Liver (tissue), 9 donors: Measurements from ENCODE around the gene SPINK1. TPM values are rescaled to one million over a fixed set of nuclear protein-coding genes. Genes with fewer than 3 reads are reported as not detected.
A peak's percentile ranks its signal among the peaks of the same experiment; 100 is the strongest.

ENCODE experiments used
- DNase-seq: peaks from one replicate; pipeline ENCODE4 v3.0.0-alpha.2; 2017; ENCODE audit warnings: low spot score
- H3K27ac ChIP-seq, 2 donors: one replicate each; pipeline ENCODE4 v1.7.0; 2013; ENCODE audit warnings: inconsistent platforms in 2 of 2, low read length in 2 of 2, control low read depth in 1 of 2, low read depth in 1 of 2, mild to moderate bottlenecking in 1 of 2
- H3K27me3 ChIP-seq, 4 donors: one replicate each; pipeline versions ENCODE4 v1.6.1 to v1.7.0; 2013; ENCODE audit warnings: low read length in 3 of 4, inconsistent platforms in 1 of 4, mild to moderate bottlenecking in 1 of 4, moderate library complexity in 1 of 4; ENCODE audit not compliant: control insufficient read depth in 4 of 4, insufficient read depth in 4 of 4
- H3K36me3 ChIP-seq, 4 donors: one replicate each; pipeline versions ENCODE4 v1.6.1 to v1.7.0; 2013; ENCODE audit warnings: low read length in 3 of 4, mild to moderate bottlenecking in 3 of 4, low read depth in 1 of 4, moderate library complexity in 1 of 4; ENCODE audit not compliant: control insufficient read depth in 4 of 4, insufficient read depth in 3 of 4
- H3K4me1 ChIP-seq, 4 donors: one replicate each; pipeline versions ENCODE4 v1.6.1 to v1.7.0; 2013; ENCODE audit warnings: low read length in 3 of 4, mild to moderate bottlenecking in 3 of 4, moderate library complexity in 1 of 4; ENCODE audit not compliant: control insufficient read depth in 4 of 4, insufficient read depth in 4 of 4
- H3K4me3 ChIP-seq, 3 donors: one replicate each; pipeline versions ENCODE4 v1.6.1 to v1.7.0; 2013; ENCODE audit warnings: low read length in 3 of 3, control low read depth in 1 of 3, low read depth in 1 of 3, mild to moderate bottlenecking in 1 of 3
- H3K9ac ChIP-seq, 2 donors: one replicate each; pipeline ENCODE4 v1.7.0; 2013; ENCODE audit warnings: low read length in 2 of 2, mild to moderate bottlenecking in 2 of 2, moderate library complexity in 2 of 2, control low read depth in 1 of 2, low read depth in 1 of 2
- H3K9me3 ChIP-seq, 4 donors: one replicate each; pipeline versions ENCODE4 v1.6.1 to v1.7.0; 2013; ENCODE audit warnings: low read length in 3 of 4; ENCODE audit not compliant: control insufficient read depth in 4 of 4
- ATF3 ChIP-seq: IDR thresholded peaks from 2 replicates; pipeline ENCODE4 v1.6.1; 2016; ENCODE audit warnings: antibody characterized with exemption
- EGR1 ChIP-seq, 2 donors: IDR thresholded peaks; 2 replicates each; pipeline ENCODE4 v1.6.1; 2016 to 2018; ENCODE audit warnings: antibody characterized with exemption in 2 of 2, low read depth in 2 of 2
- FOXA1 ChIP-seq: IDR thresholded peaks from 2 replicates; pipeline ENCODE4 v1.6.1; 2016; ENCODE audit warnings: antibody characterized with exemption
- FOXA2 ChIP-seq: IDR thresholded peaks from 2 replicates; pipeline ENCODE4 v1.6.1; 2016; ENCODE audit warnings: antibody characterized with exemption
- GABPA ChIP-seq, 2 donors: IDR thresholded peaks in 1 of 2; conservative IDR thresholded peaks in 1 of 2; 2 replicates each; pipeline ENCODE4 v1.6.1; 2016; ENCODE audit warnings: antibody characterized with exemption in 2 of 2, mild to moderate bottlenecking in 1 of 2, moderate library complexity in 1 of 2
- HNF4A ChIP-seq, 2 donors: conservative IDR thresholded peaks; 2 replicates each; pipeline ENCODE4 v1.6.1; 2016; ENCODE audit warnings: antibody characterized with exemption in 2 of 2, mild to moderate bottlenecking in 2 of 2
- HNF4G ChIP-seq: IDR thresholded peaks from 2 replicates; pipeline ENCODE4 v1.6.1; 2016; ENCODE audit warnings: antibody characterized with exemption
- JUND ChIP-seq, 2 donors: IDR thresholded peaks; 2 replicates each; pipeline ENCODE4 v1.6.1; 2016; ENCODE audit warnings: antibody characterized with exemption in 2 of 2
- MAX ChIP-seq: IDR thresholded peaks from 2 replicates; pipeline ENCODE4 v1.6.1; 2016; ENCODE audit warnings: antibody characterized with exemption
- NR2F2 ChIP-seq: IDR thresholded peaks from 2 replicates; pipeline ENCODE4 v1.6.1; 2016; ENCODE audit warnings: antibody characterized with exemption
- RAD21 ChIP-seq, 2 donors: IDR thresholded peaks; 2 replicates each; pipeline ENCODE4 v1.6.1; 2016; ENCODE audit warnings: antibody characterized with exemption in 2 of 2, mild to moderate bottlenecking in 2 of 2
- RXRA ChIP-seq, 2 donors: IDR thresholded peaks; 2 replicates each; pipeline ENCODE4 v1.6.1; 2017 to 2018; ENCODE audit warnings: antibody characterized with exemption in 2 of 2, mild to moderate bottlenecking in 1 of 2
- SP1 ChIP-seq: IDR thresholded peaks from 2 replicates; pipeline ENCODE4 v1.6.1; 2018; ENCODE audit warnings: antibody characterized with exemption, mild to moderate bottlenecking
- TAF1 ChIP-seq: conservative IDR thresholded peaks from 2 replicates; pipeline ENCODE4 v1.6.1; 2016; ENCODE audit warnings: antibody characterized with exemption, mild to moderate bottlenecking
- YY1 ChIP-seq: IDR thresholded peaks from 2 replicates; pipeline ENCODE4 v1.6.1; 2016; ENCODE audit warnings: antibody characterized with exemption, mild to moderate bottlenecking
- WGBS: extraction: QIAGEN DNeasy Blood & Tissue Kit; methylation state at CpG from one replicate; pipeline ENCODE4 v1.1.7; 2013; 5-methylcytosine and 5-hydroxymethylcytosine counted together
- polyA plus RNA-seq, 2 donors: library from polyadenylated mRNA; stranded (reverse) in 1 of 2; unstranded in 1 of 2; fragments of 200-250 nt in 1 of 2; fragments of >200 nt in 1 of 2; fragmentation: Nextera tagmentation in 1 of 2; extraction: Ambion mirVana in 1 of 2; gene quantifications; one replicate each; pipeline versions ENCODE4 v1.2.1 to v1.2.3, GENCODE V29; 2013 to 2015
- total RNA-seq, 2 donors: library from RNA; depleted of rRNA; stranded (reverse); fragments of >200 nt; gene quantifications; one replicate each; pipeline ENCODE4 v1.2.3, GENCODE V29; 2014
- TF ChIP-seq, protein P1 (sequence below): fragments of 150-350 bp; IDR thresholded peaks from 2 replicates; pipeline ENCODE4 v1.5.1; 2017; ENCODE audit warnings: improper control_type of control experiment, low read depth, low read length; ENCODE audit not compliant: missing input control
- TF ChIP-seq, protein P2 (sequence below): IDR thresholded peaks from 2 replicates; pipeline ENCODE4 v1.6.1; 2016; ENCODE audit warnings: antibody characterized with exemption
- TF ChIP-seq, protein P3 (sequence below): IDR thresholded peaks from 2 replicates; pipeline ENCODE4 v1.6.1; 2016; ENCODE audit warnings: antibody characterized with exemption, mild to moderate bottlenecking
- donor health status: healthy.
- donor health status: healthy.
- donor health status: healthy.
- donor health status: healthy.
- donor health status: healthy.

Gene SPINK1, protein sequence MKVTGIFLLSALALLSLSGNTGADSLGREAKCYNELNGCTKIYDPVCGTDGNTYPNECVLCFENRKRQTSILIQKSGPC
- total RNA-seq, result 10 to 100 TPM in 1 of 2 donors, under 1 TPM in 1; 0.33 to 53.7 TPM
- 1,000 to 10,000 TPM in 1 of 2 donors, 100 to 1,000 TPM in 1; 179 to 2,026 TPM for polyA plus RNA-seq

GRCh38 chr5:147831465-147831864 is at the start of gene SPINK1:
SPINK1 (minus strand) TSS chr5:147831671; CDS start chr5:147831577, 94 bp downstream.
- WGBS, result 83% methylated on average over 3 of the region's 3 CpGs
- no peak for TF ChIP-seq EGR1 (IDR thresholded peaks at IDR 0.05; ENCODE audit: low read depth in 2 of 2)
- no peak for TF ChIP-seq SP1
- no peak for TF ChIP-seq YY1
- no peak for TF ChIP-seq FOXA2
- TF ChIP-seq HNF4G, result no peak
- TF ChIP-seq RXRA (IDR thresholded peaks at IDR 0.05), result no peak
- TF ChIP-seq NR2F2, result no peak
- no peak for TF ChIP-seq RAD21 (IDR thresholded peaks at IDR 0.05)
- TF ChIP-seq, protein P1, sequence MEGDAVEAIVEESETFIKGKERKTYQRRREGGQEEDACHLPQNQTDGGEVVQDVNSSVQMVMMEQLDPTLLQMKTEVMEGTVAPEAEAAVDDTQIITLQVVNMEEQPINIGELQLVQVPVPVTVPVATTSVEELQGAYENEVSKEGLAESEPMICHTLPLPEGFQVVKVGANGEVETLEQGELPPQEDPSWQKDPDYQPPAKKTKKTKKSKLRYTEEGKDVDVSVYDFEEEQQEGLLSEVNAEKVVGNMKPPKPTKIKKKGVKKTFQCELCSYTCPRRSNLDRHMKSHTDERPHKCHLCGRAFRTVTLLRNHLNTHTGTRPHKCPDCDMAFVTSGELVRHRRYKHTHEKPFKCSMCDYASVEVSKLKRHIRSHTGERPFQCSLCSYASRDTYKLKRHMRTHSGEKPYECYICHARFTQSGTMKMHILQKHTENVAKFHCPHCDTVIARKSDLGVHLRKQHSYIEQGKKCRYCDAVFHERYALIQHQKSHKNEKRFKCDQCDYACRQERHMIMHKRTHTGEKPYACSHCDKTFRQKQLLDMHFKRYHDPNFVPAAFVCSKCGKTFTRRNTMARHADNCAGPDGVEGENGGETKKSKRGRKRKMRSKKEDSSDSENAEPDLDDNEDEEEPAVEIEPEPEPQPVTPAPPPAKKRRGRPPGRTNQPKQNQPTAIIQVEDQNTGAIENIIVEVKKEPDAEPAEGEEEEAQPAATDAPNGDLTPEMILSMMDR, result no peak
- TF ChIP-seq GABPA (IDR thresholded peaks at IDR 0.05 in 1 of 2, conservative IDR thresholded peaks at IDR 0.05 in 1 of 2), result no peak
- TF ChIP-seq JUND (IDR thresholded peaks at IDR 0.05), result no peak
- TF ChIP-seq FOXA1, result no peak
- TF ChIP-seq TAF1, result no peak
- TF ChIP-seq, protein P2, sequence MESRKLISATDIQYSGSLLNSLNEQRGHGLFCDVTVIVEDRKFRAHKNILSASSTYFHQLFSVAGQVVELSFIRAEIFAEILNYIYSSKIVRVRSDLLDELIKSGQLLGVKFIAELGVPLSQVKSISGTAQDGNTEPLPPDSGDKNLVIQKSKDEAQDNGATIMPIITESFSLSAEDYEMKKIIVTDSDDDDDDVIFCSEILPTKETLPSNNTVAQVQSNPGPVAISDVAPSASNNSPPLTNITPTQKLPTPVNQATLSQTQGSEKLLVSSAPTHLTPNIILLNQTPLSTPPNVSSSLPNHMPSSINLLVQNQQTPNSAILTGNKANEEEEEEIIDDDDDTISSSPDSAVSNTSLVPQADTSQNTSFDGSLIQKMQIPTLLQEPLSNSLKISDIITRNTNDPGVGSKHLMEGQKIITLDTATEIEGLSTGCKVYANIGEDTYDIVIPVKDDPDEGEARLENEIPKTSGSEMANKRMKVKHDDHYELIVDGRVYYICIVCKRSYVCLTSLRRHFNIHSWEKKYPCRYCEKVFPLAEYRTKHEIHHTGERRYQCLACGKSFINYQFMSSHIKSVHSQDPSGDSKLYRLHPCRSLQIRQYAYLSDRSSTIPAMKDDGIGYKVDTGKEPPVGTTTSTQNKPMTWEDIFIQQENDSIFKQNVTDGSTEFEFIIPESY, result no peak
- TF ChIP-seq ATF3, result no peak
- TF ChIP-seq MAX, result no peak
- no peak for TF ChIP-seq HNF4A (conservative IDR thresholded peaks at IDR 0.05)
- TF ChIP-seq, protein P3, sequence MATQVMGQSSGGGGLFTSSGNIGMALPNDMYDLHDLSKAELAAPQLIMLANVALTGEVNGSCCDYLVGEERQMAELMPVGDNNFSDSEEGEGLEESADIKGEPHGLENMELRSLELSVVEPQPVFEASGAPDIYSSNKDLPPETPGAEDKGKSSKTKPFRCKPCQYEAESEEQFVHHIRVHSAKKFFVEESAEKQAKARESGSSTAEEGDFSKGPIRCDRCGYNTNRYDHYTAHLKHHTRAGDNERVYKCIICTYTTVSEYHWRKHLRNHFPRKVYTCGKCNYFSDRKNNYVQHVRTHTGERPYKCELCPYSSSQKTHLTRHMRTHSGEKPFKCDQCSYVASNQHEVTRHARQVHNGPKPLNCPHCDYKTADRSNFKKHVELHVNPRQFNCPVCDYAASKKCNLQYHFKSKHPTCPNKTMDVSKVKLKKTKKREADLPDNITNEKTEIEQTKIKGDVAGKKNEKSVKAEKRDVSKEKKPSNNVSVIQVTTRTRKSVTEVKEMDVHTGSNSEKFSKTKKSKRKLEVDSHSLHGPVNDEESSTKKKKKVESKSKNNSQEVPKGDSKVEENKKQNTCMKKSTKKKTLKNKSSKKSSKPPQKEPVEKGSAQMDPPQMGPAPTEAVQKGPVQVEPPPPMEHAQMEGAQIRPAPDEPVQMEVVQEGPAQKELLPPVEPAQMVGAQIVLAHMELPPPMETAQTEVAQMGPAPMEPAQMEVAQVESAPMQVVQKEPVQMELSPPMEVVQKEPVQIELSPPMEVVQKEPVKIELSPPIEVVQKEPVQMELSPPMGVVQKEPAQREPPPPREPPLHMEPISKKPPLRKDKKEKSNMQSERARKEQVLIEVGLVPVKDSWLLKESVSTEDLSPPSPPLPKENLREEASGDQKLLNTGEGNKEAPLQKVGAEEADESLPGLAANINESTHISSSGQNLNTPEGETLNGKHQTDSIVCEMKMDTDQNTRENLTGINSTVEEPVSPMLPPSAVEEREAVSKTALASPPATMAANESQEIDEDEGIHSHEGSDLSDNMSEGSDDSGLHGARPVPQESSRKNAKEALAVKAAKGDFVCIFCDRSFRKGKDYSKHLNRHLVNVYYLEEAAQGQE, result no peak
- no peak within 1 kb of the TSS for H3K9ac ChIP-seq
- no peak within 1 kb of the TSS for H3K27ac ChIP-seq
- H3K36me3 ChIP-seq, result no peaks in the 10 kb centered on the region
- peaks cover 6 to 29% (median 20%) of the 10 kb centered on the region in 4 donors for H3K4me1 ChIP-seq
- H3K4me3 ChIP-seq, result peak within 1 kb of the TSS in 1 of 3 donors; percentile 36
- H3K27me3 ChIP-seq, result no peaks in the 10 kb centered on the region
- DNase-seq, result no peak
- no peaks in the 10 kb centered on the region for H3K9me3 ChIP-seq
